ENCODE results near the gene EPHB1. TPM values are rescaled to one million over a fixed set of nuclear protein-coding genes. Genes with fewer than 3 reads are reported as not detected.

Gene EPHB1
- total RNA-seq, 1 donor: 1.3 TPM

DNA sequence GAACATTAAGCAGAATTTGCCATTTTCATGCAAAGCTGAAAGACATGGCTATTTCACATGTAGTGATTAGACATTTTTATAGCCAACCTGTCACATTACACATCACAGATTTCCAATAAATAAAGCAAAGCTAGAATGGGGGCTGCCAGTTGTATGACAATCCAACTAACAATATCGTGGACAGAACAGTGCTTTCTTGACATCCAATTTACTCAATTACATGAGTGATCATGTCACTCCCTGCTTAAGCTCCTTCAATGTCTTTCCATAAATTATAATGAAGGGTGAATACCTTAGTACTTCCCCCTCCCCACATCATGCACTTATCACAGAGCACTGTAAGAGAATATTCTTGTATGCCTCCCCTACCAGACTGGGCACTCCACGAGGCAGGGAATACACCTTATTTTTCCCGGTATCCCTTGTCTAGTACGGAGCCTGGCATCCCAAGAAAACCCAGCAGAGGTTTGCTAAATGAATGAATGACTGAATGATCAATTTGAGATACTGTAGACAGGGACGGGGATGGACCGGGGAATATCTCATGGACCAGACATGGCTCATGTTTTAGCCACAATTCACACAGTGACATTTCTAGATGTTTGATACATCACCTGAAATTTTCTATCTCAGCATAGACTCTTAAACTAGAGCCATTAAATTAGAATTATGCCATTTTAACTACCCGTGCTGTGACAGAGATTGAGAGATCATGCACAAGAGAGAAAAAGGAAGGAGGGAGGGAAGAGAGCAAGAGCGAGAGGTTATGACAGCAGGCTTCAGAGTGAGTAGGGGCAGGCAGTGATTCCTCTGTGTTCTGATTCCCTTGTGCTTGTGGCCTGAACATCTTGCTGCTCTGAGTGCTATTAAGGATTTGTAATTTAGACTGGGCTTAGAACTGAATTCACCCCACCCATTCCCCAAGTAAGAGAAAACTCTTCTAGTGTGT is 77.7 kb downstream of the EPHB1 start:
- DNase-seq (ENCODE audit: low read depth): no peak
- no peak overlapping the region for H3K4me3 ChIP-seq (ENCODE audit: low read depth, low read length)
- TF ChIP-seq, protein P1, sequence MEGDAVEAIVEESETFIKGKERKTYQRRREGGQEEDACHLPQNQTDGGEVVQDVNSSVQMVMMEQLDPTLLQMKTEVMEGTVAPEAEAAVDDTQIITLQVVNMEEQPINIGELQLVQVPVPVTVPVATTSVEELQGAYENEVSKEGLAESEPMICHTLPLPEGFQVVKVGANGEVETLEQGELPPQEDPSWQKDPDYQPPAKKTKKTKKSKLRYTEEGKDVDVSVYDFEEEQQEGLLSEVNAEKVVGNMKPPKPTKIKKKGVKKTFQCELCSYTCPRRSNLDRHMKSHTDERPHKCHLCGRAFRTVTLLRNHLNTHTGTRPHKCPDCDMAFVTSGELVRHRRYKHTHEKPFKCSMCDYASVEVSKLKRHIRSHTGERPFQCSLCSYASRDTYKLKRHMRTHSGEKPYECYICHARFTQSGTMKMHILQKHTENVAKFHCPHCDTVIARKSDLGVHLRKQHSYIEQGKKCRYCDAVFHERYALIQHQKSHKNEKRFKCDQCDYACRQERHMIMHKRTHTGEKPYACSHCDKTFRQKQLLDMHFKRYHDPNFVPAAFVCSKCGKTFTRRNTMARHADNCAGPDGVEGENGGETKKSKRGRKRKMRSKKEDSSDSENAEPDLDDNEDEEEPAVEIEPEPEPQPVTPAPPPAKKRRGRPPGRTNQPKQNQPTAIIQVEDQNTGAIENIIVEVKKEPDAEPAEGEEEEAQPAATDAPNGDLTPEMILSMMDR (IDR thresholded peaks at IDR 0.05; ENCODE audit: insufficient read depth, low read depth, low read length): no peak

DNA sequence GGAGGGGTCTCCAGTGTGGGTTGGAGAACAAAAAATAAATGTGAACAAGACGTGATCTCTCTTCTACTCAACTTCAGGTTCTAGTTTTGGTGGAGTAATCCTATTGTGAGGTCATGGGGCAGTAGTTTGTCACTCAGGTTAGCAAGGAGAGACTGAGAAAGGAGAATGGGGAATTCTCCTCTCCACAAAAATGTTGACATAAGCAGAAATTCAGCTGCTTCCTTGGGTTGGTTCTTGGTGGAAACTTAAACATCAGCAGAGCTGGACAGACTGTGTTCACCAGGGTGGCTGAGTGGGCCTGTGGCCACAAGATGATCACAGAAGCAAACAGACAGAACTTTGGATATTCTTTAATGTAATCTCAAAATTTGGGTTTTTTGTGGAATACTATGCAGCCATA is 78.7 kb downstream of the EPHB1 start:
- H3K4me3 ChIP-seq (ENCODE audit: low read depth, low read length): no peak overlapping the region
- DNase-seq (ENCODE audit: low read depth): no peak
- TF ChIP-seq, protein P1 (IDR thresholded peaks at IDR 0.05; ENCODE audit: insufficient read depth, low read depth, low read length): no peak

DNA sequence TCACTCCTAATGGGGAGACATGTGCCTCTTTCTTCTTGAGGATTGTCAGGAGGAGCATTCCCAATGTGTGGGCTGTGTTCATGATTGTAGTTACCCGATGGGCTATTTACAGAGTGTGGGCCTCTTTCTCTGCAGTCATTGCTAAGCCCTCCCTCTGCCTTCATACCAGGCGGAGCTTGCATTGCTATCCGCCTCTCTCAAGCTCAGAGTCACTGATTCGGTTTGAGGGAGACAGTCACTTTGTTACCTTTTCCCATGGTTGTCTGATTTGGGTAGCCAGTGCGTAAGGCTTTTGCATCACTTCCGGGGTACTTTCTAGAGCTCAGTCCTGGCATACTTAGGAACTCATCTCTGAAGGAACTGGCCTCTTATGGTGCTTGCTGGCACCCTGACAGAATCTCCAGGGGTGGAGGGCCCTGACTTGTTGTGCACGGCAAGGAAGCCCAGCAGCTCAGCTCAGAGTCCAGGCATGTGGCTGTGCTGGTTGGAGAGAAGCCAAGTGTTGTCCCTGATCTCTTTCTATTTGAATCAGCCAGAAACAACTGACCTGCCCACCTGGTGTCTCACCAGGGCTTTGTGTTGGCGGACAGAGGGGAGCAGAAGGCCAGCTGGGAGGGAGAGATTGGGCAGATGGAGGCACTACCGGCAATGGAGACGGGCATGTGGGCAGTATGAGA is 79.8 kb downstream of the EPHB1 start:
- DNase-seq (ENCODE audit: low read depth): no peak
- TF ChIP-seq, protein P1 (IDR thresholded peaks at IDR 0.05; ENCODE audit: insufficient read depth, low read depth, low read length): no peak

DNA sequence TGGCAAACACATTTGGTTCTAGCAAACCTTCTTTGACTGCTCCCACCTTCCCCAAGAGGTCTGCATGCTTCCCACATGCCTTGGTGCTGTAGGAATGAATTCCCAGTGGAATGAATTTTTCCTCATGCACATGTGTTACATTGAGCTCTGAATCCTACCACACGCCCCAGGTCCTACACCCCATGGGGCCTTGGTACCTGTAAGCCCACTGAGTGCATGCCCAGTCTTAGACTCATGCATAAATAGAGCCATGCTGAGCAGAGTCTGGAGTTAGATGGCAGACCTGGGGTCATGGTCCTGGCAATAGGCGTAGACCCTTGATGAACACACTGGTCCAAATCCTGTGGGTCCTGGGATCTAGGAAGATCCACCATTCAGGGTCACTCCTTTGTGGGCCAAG is 81.8 kb downstream of the EPHB1 start:
- no peak overlapping the region for H3K4me3 ChIP-seq (ENCODE audit: low read depth, low read length)
- DNase-seq (ENCODE audit: low read depth): no peak
- TF ChIP-seq, protein P1 (IDR thresholded peaks at IDR 0.05; ENCODE audit: insufficient read depth, low read depth, low read length): no peak

More for the DNA sequence above, 79.8 kb downstream of the EPHB1 start:
- no peak overlapping the region for H3K4me3 ChIP-seq (ENCODE audit: low read depth, low read length)

DNA sequence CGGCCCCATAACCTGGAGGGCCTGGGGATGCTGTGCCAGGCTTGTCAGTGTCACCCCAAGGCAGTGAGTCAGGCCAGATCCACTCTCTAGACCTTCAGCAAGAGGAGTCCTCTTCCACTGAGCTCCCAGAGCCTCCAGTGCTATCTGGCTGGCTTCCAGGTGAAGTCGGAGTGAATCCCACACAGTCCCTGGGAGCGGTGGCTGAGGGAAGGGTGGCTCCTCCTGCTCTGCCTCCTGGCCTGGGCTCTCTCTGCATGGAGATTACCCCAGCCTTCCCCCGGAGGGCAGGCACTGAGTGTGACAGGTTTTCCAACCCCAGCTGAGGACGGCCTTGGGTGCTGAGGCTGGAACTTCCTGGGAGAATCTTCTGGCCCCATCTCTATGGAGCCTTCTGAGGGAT is 82.7 kb downstream of the EPHB1 start:
- no peak for DNase-seq (ENCODE audit: low read depth)
- TF ChIP-seq, protein P1 (IDR thresholded peaks at IDR 0.05; ENCODE audit: insufficient read depth, low read depth, low read length): no peak
- H3K4me3 ChIP-seq (ENCODE audit: low read depth, low read length): no peak overlapping the region

DNA sequence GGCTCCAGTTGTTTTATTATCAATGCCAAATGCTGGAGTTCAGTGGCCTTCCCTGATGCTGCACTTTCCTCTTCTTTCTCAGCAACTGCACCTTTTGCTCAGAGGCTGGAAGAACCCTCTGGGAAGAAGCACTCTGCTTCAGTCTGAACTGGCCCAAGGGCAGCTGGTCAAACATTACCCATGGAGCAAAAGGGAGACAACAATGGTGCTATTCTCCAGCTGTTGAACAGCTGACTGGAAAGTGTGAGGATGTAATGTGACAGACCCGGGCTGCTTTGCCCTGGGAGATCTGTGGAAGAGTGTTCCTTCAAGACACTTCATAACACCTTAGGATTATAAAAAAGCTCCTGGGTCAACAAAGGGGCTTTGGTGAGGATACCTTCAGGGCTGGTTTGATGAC is 84.9 kb downstream of the EPHB1 start:
- no peak for DNase-seq (ENCODE audit: low read depth)
- no peak overlapping the region for H3K4me3 ChIP-seq (ENCODE audit: low read depth, low read length)
- TF ChIP-seq, protein P1 (IDR thresholded peaks at IDR 0.05; ENCODE audit: insufficient read depth, low read depth, low read length): no peak
